Measurements from ENCODE around the gene OVAAL.

OVAAL gene

GRCh38 chr1:180558664-180559063 is at the start of gene OVAAL:
Gene OVAAL (plus strand): TSS chr1:180558964.
- no peak for DNase-seq (ENCODE audit: low read depth)

- DNase-seq (ENCODE audit: low read depth) = no peak
Observed at GRCh38 chr1:180510882-180511281, 47.9 kb upstream of the OVAAL start.

GRCh38 chr1:180513531-180513930 is 45.2 kb upstream of the OVAAL start:
- DNase-seq (ENCODE audit: low read depth) = no peak

- no peak for DNase-seq (ENCODE audit: low read depth)
Observed at GRCh38 chr1:180515364-180515763, 43.4 kb upstream of the OVAAL start.

GRCh38 chr1:180515857-180516388 is 42.8 kb upstream of the OVAAL start:
- peak; percentile 40 for DNase-seq (ENCODE audit: low read depth)

GRCh38 chr1:180519846-180520245 is 38.9 kb upstream of the OVAAL start:
- no peak for DNase-seq (ENCODE audit: low read depth)

GRCh38 chr1:180521474-180522212 is 37.1 kb upstream of the OVAAL start:
- DNase-seq (ENCODE audit: low read depth) = no peak

- no peak for DNase-seq (ENCODE audit: low read depth)
Observed at GRCh38 chr1:180522213-180522515, 36.6 kb upstream of the OVAAL start.

GRCh38 chr1:180524160-180524914 is 34.4 kb upstream of the OVAAL start:
- DNase-seq (ENCODE audit: low read depth) = no peak

- no peak for DNase-seq (ENCODE audit: low read depth)
Observed at GRCh38 chr1:180524915-180525714, 33.6 kb upstream of the OVAAL start.

- no peak for DNase-seq (ENCODE audit: low read depth)
Observed at GRCh38 chr1:180525715-180526039, 33.1 kb upstream of the OVAAL start.

- DNase-seq (ENCODE audit: low read depth) = no peak
Observed at GRCh38 chr1:180527101-180527669, 31.6 kb upstream of the OVAAL start.

GRCh38 chr1:180528868-180529470 is 29.8 kb upstream of the OVAAL start:
- no peak for DNase-seq (ENCODE audit: low read depth)

GRCh38 chr1:180530501-180530900 is 28.3 kb upstream of the OVAAL start:
- no peak for DNase-seq (ENCODE audit: low read depth)

- DNase-seq (ENCODE audit: low read depth) = no peak
Observed at GRCh38 chr1:180532854-180533253, 25.9 kb upstream of the OVAAL start.

GRCh38 chr1:180533266-180533987 is 25.3 kb upstream of the OVAAL start:
- peak; percentile 45 for DNase-seq (ENCODE audit: low read depth)

- no peak for DNase-seq (ENCODE audit: low read depth)
Observed at GRCh38 chr1:180534214-180534613, 24.6 kb upstream of the OVAAL start.

GRCh38 chr1:180535418-180535999 is 23.3 kb upstream of the OVAAL start:
- DNase-seq (ENCODE audit: low read depth) = no peak

- DNase-seq (ENCODE audit: low read depth) = no peak
Observed at GRCh38 chr1:180536821-180537372, 21.9 kb upstream of the OVAAL start.

GRCh38 chr1:180539136-180539535 is 19.6 kb upstream of the OVAAL start:
- DNase-seq (ENCODE audit: low read depth) = no peak

Data from stimulated activated CD8-positive, alpha-beta memory T cell treated with anti-CD3 and anti-CD28 coated beads, Interleukin-12 subunit alpha, Interleukin-12 subunit beta, amount 100 ng/mL, for 1 hour (primary cell).